ENCODE measurements around the gene LRCH4. TPM values are rescaled to one million over a fixed set of nuclear protein-coding genes. Genes with fewer than 3 reads are reported as not detected.

The LRCH4 gene
- total RNA-seq: 100 to 1,000 TPM; 314 to 378 TPM
- 159 TPM for polyA plus RNA-seq (ENCODE audit: insufficient read depth, low read depth, low replicate concordance)
- long read RNA-seq, donor 1, transcript LRCH4-206 (2 exons, 571 nt): major isoform, 9 of 13 reads
- long read RNA-seq, donor 1, partial matches to known transcripts: 0 of 13 reads
- long read RNA-seq, donor 1, other reads (novel, unspliced or antisense): 0 of 13 reads
- long read RNA-seq, donor 2, transcript LRCH4-206 (2 exons, 571 nt): major isoform, 9 of 20 reads
- long read RNA-seq, donor 2, partial matches to known transcripts: 7 of 20 reads
- long read RNA-seq, donor 2, other reads (novel, unspliced or antisense): 0 of 20 reads

- peak; percentile 70 for DNase-seq
- 1% methylated on average over 16 to 52 of the region's 61 CpGs for WGBS, 2 donors
- Histone ChIP-seq H3K4me1 (peaks cover 36% of the 10 kb centered on the region), H3K4me3 (peak within 1 kb of the TSS; percentile 95 to 98), H3K9me3 (no peaks in the 10 kb centered on the region), H3K27me3 (no peaks in the 10 kb centered on the region), H3K27ac (peak within 1 kb of the TSS; percentile 96 to 99), H3K36me3 (ENCODE audit: low read depth, missing control alignments) (no peaks in the 10 kb centered on the region)
- intact Hi-C loops (cut with DNase I; ENCODE audit: low total_unique reads): no loop called here
- TF ChIP-seq CTCF (IDR thresholded peaks at IDR 0.05) (peak in 2 of 3 experiments; percentile 13 to 28), POLR2A (IDR thresholded peaks at IDR 0.05) (peak; percentile 95)
These were observed at the start of gene LRCH4 for GRCh38 chr7:100585511-100586265. TSS of gene LRCH4 (minus strand) at chr7:100586129. CDS start at chr7:100586100, 29 bp downstream.

- Histone ChIP-seq H3K4me1 (peaks cover 5% of the 10 kb centered on the region), H3K4me3 (peak overlapping the region; percentile 27 to 59), H3K27ac (no peak overlapping the region), H3K27me3 (no peaks in the 10 kb centered on the region), H3K9me3 (no peaks in the 10 kb centered on the region), H3K36me3 (ENCODE audit: low read depth, missing control alignments) (no peaks in the 10 kb centered on the region)
- peak; percentile 43 for DNase-seq
- TF ChIP-seq CTCF (IDR thresholded peaks at IDR 0.05): no peak
- no peak for TF ChIP-seq POLR2A (IDR thresholded peaks at IDR 0.05)
- WGBS, 2 donors: 2% methylated on average over 22 to 45 of the region's 72 CpGs
- intact Hi-C loops (cut with DNase I; ENCODE audit: low total_unique reads): no loop called here
These were observed 47.2 kb upstream of the LRCH4 start for GRCh38 chr7:100632951-100633717.

GRCh38 chr7:100630066-100630465 is 44.1 kb upstream of the LRCH4 start:
- Histone ChIP-seq H3K27me3 (no peaks in the 10 kb centered on the region), H3K36me3 (ENCODE audit: low read depth, missing control alignments) (no peaks in the 10 kb centered on the region), H3K4me3 (no peak overlapping the region), H3K9me3 (no peaks in the 10 kb centered on the region), H3K27ac (no peak overlapping the region), H3K4me1 (peaks cover 7% of the 10 kb centered on the region)
- no peak for DNase-seq
- 94 to 95% methylated on average over 3 to 4 of the region's 4 CpGs for WGBS, 2 donors
- no peak for TF ChIP-seq CTCF (IDR thresholded peaks at IDR 0.05)
- no peak for TF ChIP-seq POLR2A (IDR thresholded peaks at IDR 0.05)
- intact Hi-C loops (cut with DNase I; ENCODE audit: low total_unique reads): no loop called here

GRCh38 chr7:100629117-100629716 is 43.3 kb upstream of the LRCH4 start:
- H3K4me1 ChIP-seq: peaks cover 7% of the 10 kb centered on the region
- H3K36me3 ChIP-seq (ENCODE audit: low read depth, missing control alignments): no peaks in the 10 kb centered on the region
- TF ChIP-seq CTCF (IDR thresholded peaks at IDR 0.05): peak in 1 of 3 experiments; percentile 13
- TF ChIP-seq POLR2A (IDR thresholded peaks at IDR 0.05): no peak
- H3K9me3 ChIP-seq: no peaks in the 10 kb centered on the region
- 86 to 87% methylated on average over 3 to 11 of the region's 11 CpGs for WGBS, 2 donors
- H3K27ac ChIP-seq: no peak overlapping the region
- no peaks in the 10 kb centered on the region for H3K27me3 ChIP-seq
- H3K4me3 ChIP-seq: no peak overlapping the region
- intact Hi-C loops (cut with DNase I; ENCODE audit: low total_unique reads): no loop called here
- peak; percentile 35 for DNase-seq

Data from testis (tissue), 5 donors.